ENCODE data around the gene HBG2.

Gene HBG2

GRCh38 chr11:5229796-5230195 lies 24.8 kb downstream of the HBG2 start:
- DNase-seq (ENCODE audit: low read depth in 2 of 2) = no peak

GRCh38 chr11:5229356-5229755 lies 25.2 kb downstream of the HBG2 start:
- DNase-seq (ENCODE audit: low read depth in 2 of 2) = no peak

GRCh38 chr11:5228124-5228523 lies 26.5 kb downstream of the HBG2 start:
- DNase-seq (ENCODE audit: low read depth in 2 of 2) = no peak

GRCh38 chr11:5227681-5228080 lies 26.9 kb downstream of the HBG2 start:
- DNase-seq (ENCODE audit: low read depth in 2 of 2) = no peak

GRCh38 chr11:5226732-5227310 lies 27.8 kb downstream of the HBG2 start, which contains the start of gene HBB:
HBB (minus strand) TSS chr11:5227071; CDS start chr11:5227021, 50 bp downstream.
- DNase-seq (ENCODE audit: low read depth in 2 of 2) = no peak

- DNase-seq (ENCODE audit: low read depth in 2 of 2) = no peak
These were observed 29.1 kb downstream of the HBG2 start for GRCh38 chr11:5225480-5225871.

- DNase-seq (ENCODE audit: low read depth in 2 of 2) = no peak
These were observed 29.8 kb downstream of the HBG2 start for GRCh38 chr11:5224538-5225479.

GRCh38 chr11:5223686-5224085 lies 30.9 kb downstream of the HBG2 start:
- no peak for DNase-seq (ENCODE audit: low read depth in 2 of 2)

GRCh38 chr11:5223146-5223545 lies 31.4 kb downstream of the HBG2 start:
- DNase-seq (ENCODE audit: low read depth in 2 of 2) = no peak

- DNase-seq (ENCODE audit: low read depth in 2 of 2) = no peak
These were observed 44.1 kb downstream of the HBG2 start for GRCh38 chr11:5210376-5210885.

- no peak for DNase-seq (ENCODE audit: low read depth in 2 of 2)
These were observed 49.8 kb downstream of the HBG2 start for GRCh38 chr11:5204787-5205186.

GRCh38 chr11:5203366-5203765 lies 51.2 kb downstream of the HBG2 start:
- no peak for DNase-seq (ENCODE audit: low read depth in 2 of 2)

Measured in stimulated activated CD8-positive, alpha-beta memory T cell treated with anti-CD3 and anti-CD28 coated beads, Interleukin-7, amount 100 ng/mL, for 1 hour (primary cell).